IMR-90 (cell line): ENCODE data around the gene ZDHHC24. TPM values are rescaled to one million over a fixed set of nuclear protein-coding genes. Genes with fewer than 3 reads are reported as not detected.

Experiments
- ATAC-seq: fragments of 200-7000 bp; cut with Tn5 transposase; 2 replicates; pipeline ENCODE4 v1.9.1; 2020; ENCODE audit warnings: low read depth, mild to moderate bottlenecking, moderate library complexity
- BruUV-seq: library from RNA; stranded (reverse); fragments of 400-500 nt; replicated peaks from 2 replicates; lab custom pipeline; 2021; lab: Mats Ljungman, UMichigan
- CTCF ChIA-PET: fragments of 300-600 bp; formaldehyde crosslinking; extraction: SDS; loops from one replicate; lab custom pipeline; 2021; ENCODE audit warnings: antibody characterized with exemption; lab: Yijun Ruan, JAX
- POLR2A ChIA-PET: fragments of 300-600 bp; sonication (Branson Sonifier 250); formaldehyde crosslinking; loops from one replicate; lab custom pipeline; 2022; ENCODE audit warnings: antibody characterized with exemption; ENCODE audit not compliant: unreplicated experiment; lab: Charles Lee
- DNase-seq: peaks from one replicate; pipeline ENCODE4 v3.0.0; 2013
- H2AFZ ChIP-seq: replicated peaks from 2 replicates; pipeline ENCODE3; 2013; ENCODE audit warnings: low read length, mild to moderate bottlenecking; ENCODE audit not compliant: poor library complexity
- H2AK5ac ChIP-seq: 2 replicates; pipeline ENCODE4 v1.6.1; 2013; ENCODE audit warnings: low read depth, low read length, inconsistent platforms
- H2AK9ac ChIP-seq: replicated peaks from 2 replicates; pipeline ENCODE3; 2013; ENCODE audit warnings: mild to moderate bottlenecking, low read depth, low read length, moderate library complexity; ENCODE audit not compliant: poor library complexity
- H2BK120ac ChIP-seq: 2 replicates; pipeline ENCODE4 v1.6.1; 2013; ENCODE audit warnings: low read depth, low read length, inconsistent platforms
- H2BK15ac ChIP-seq: 3 replicates; pipeline ENCODE4 v1.6.1; 2013; ENCODE audit warnings: low read depth, low read length, inconsistent platforms
- H2BK20ac ChIP-seq: 2 replicates; pipeline ENCODE4 v1.6.1; 2013; ENCODE audit warnings: low read depth, mild to moderate bottlenecking, inconsistent platforms, low read length, moderate library complexity
- H2BK5ac ChIP-seq: 2 replicates; pipeline ENCODE4 v1.6.1; 2013; ENCODE audit warnings: mild to moderate bottlenecking, low read depth, low read length, inconsistent platforms; ENCODE audit not compliant: poor library complexity, severe bottlenecking
- H3K14ac ChIP-seq: replicated peaks from 2 replicates; pipeline ENCODE4 v1.6.1; 2013; ENCODE audit warnings: low read depth, low read length, inconsistent platforms
- H3K18ac ChIP-seq: 2 replicates; pipeline ENCODE4 v1.6.1; 2013; ENCODE audit warnings: low read depth, low read length, control low read depth
- H3K23ac ChIP-seq: 2 replicates; pipeline ENCODE4 v1.6.1; 2013; ENCODE audit warnings: low read depth, low read length, inconsistent platforms
- H3K27ac ChIP-seq: 2 replicates; pipeline ENCODE4 v1.5.1; 2013; ENCODE audit warnings: mild to moderate bottlenecking, control low read depth, low read length; ENCODE audit not compliant: insufficient read depth
- H3K27me3 ChIP-seq: 2 replicates; pipeline ENCODE4 v1.6.1; 2013; ENCODE audit warnings: low read length; ENCODE audit not compliant: control insufficient read depth, insufficient read depth
- H3K36me3 ChIP-seq: 2 replicates; pipeline ENCODE4 v1.6.1; 2013; ENCODE audit warnings: low read length, mixed read lengths; ENCODE audit not compliant: control insufficient read depth, insufficient read depth
- H3K4ac ChIP-seq: 2 replicates; pipeline ENCODE4 v1.6.1; 2013; ENCODE audit warnings: low read depth, low read length, inconsistent platforms
- H3K4me1 ChIP-seq: 2 replicates; pipeline ENCODE4 v1.6.1; 2013; ENCODE audit warnings: low read length, mixed read lengths; ENCODE audit not compliant: control insufficient read depth, insufficient read depth
- H3K4me2 ChIP-seq: 2 replicates; pipeline ENCODE4 v1.6.1; 2013; ENCODE audit warnings: low read depth, mild to moderate bottlenecking, control low read depth, low read length, moderate library complexity
- H3K4me3 ChIP-seq: 2 replicates; pipeline ENCODE4 v1.5.1; 2013; ENCODE audit warnings: low read depth, mild to moderate bottlenecking, control low read depth, low read length, moderate library complexity; ENCODE audit not compliant: insufficient read depth
- H3K56ac ChIP-seq: 2 replicates; pipeline ENCODE4 v1.6.1; 2013; ENCODE audit warnings: low read length, inconsistent platforms; ENCODE audit not compliant: insufficient read depth; ENCODE audit errors: extremely low read depth
- H3K79me1 ChIP-seq, 2 experiments: 2 replicates each; pipeline ENCODE4 v1.6.1; 2013; ENCODE audit warnings: low read length in 2 of 2, inconsistent platforms in 1 of 2, low read depth in 1 of 2
- H3K9ac ChIP-seq: 2 replicates; pipeline ENCODE4 v1.6.1; 2013; ENCODE audit warnings: low read depth, low read length, control low read depth
- H3K9me1 ChIP-seq: 2 replicates; pipeline ENCODE4 v1.6.1; 2013; ENCODE audit warnings: low read length, inconsistent platforms; ENCODE audit not compliant: insufficient read depth
- H3K9me3 ChIP-seq: 2 replicates; pipeline ENCODE4 v1.6.1; 2013; ENCODE audit warnings: low read length; ENCODE audit not compliant: control insufficient read depth, insufficient read depth
- H4K20me1 ChIP-seq: 2 replicates; pipeline ENCODE4 v1.6.1; 2013; ENCODE audit warnings: low read length, inconsistent platforms; ENCODE audit not compliant: insufficient read depth
- H4K5ac ChIP-seq: 2 replicates; pipeline ENCODE4 v1.6.1; 2013; ENCODE audit warnings: mild to moderate bottlenecking, low read depth, low read length, control low read depth
- H4K8ac ChIP-seq, 2 experiments: 2 replicates each; pipeline ENCODE4 v1.6.1; 2013; ENCODE audit warnings: low read depth in 2 of 2, low read length in 2 of 2, control low read depth in 1 of 2, inconsistent platforms in 1 of 2
- H4K91ac ChIP-seq: 2 replicates; pipeline ENCODE4 v1.6.1; 2013; ENCODE audit warnings: low read depth, low read length, inconsistent platforms; ENCODE audit not compliant: insufficient read depth
- CHD1 ChIP-seq: IDR thresholded peaks from 2 replicates; pipeline ENCODE4 v1.6.1; 2012; ENCODE audit warnings: low read depth, low read length, improper control_type of control experiment
- POLR2A ChIP-seq: IDR thresholded peaks from 2 replicates; pipeline ENCODE4 v1.6.1; 2012; ENCODE audit warnings: mild to moderate bottlenecking, low read depth, low read length
- RAD21 ChIP-seq: IDR thresholded peaks from 2 replicates; pipeline ENCODE4 v1.6.1; 2012; ENCODE audit warnings: low read length, improper control_type of control experiment
- SMC3 ChIP-seq: fragments of 150-350 bp; IDR thresholded peaks from 2 replicates; pipeline ENCODE4 v1.6.1; 2016; ENCODE audit warnings: low read depth, mild to moderate bottlenecking, antibody characterized with exemption, low read length, moderate library complexity
- WGBS, 2 experiments: methylation state at CpG; one replicate each; pipeline versions ENCODE4 v1.1.5 to v1.1.7; 2013; ENCODE audit warnings: missing lambda C conversion rate in 2 of 2; ENCODE audit not compliant: insufficient read length in 1 of 2; ENCODE audit errors: extremely low coverage in 2 of 2; 5-methylcytosine and 5-hydroxymethylcytosine counted together
- dilution Hi-C: fragments of 300-500 bp; cut with HindIII; formaldehyde crosslinking; loops from one replicate; pipeline ENCODE4 v1.14.3; 2018; ENCODE audit warnings: low sequenced_read_pairs; ENCODE audit not compliant: unreplicated experiment
- in situ Hi-C: fragments of 300-500 bp; cut with MboI; formaldehyde crosslinking; loops from 3 replicates; pipeline ENCODE4 v1.14.3; 2019; ENCODE audit warnings: low sequenced_read_pairs, inconsistent platforms, mixed read lengths
- intact Hi-C: fragments of 100-400 bp; cut with micrococcal nuclease; formaldehyde crosslinking; loops from 2 replicates; pipeline ENCODE4 v1.10.0; 2022
- polyA plus RNA-seq, 3 experiments: library from polyadenylated mRNA; depleted of rRNA; stranded (reverse); fragments of >200 nt; gene quantifications; 2 replicates each; pipeline ENCODE4 v1.2.3, GENCODE V29; 2012; ENCODE audit warnings: low replicate concordance in 1 of 3
- total RNA-seq: library from RNA; depleted of rRNA; stranded (reverse); fragments of >200 nt; gene quantifications from 2 replicates; pipeline ENCODE4 v1.2.3, GENCODE V29; 2012

Gene ZDHHC24
- total and polyA plus RNA-seq, 2 of the 4 experiments (the other 2 are of a cell fraction): 3.2 to 10.9 TPM

DNA sequence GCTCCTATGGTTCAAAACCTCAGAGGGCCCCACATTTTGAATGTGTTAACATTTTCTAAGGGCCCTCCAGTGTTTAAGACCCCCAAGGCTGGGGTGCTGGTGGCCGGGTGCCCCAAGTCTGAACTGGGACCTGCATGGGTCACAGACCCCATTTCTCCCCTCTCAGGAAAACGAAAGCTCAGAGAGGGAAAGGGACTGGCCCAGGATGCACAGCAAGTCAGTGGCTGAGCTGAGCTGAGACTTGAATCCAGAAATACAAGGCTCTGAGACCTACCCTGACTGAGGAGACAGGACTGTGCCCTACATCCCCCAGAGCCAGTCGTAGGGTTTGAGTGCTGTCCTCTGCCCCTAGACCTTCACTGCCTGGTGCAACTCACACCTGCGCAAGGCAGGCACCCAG lies 5.0 kb upstream of the ZDHHC24 start:
- H3K56ac ChIP-seq: no peak overlapping the region
- no peak overlapping the region for H4K8ac ChIP-seq
- no peak overlapping the region for H2BK15ac ChIP-seq
- no peaks in the 10 kb centered on the region; the same call in 1 of the 2 replicates for H3K4me1 ChIP-seq
- no TSS peak for BruUV-seq
- TF ChIP-seq SMC3: no peak
- TF ChIP-seq RAD21: no peak
- TF ChIP-seq CHD1: no peak
- TF ChIP-seq POLR2A: no peak
- DNase-seq (no peak), ATAC-seq (no peak)
- H3K9me3 ChIP-seq: no peaks in the 10 kb centered on the region
- dilution Hi-C loops: no loop called here
- no peaks in the 10 kb centered on the region for H3K36me3 ChIP-seq
- no peak overlapping the region for H4K5ac ChIP-seq
- H3K4ac ChIP-seq: no peak overlapping the region
- no peaks in the 10 kb centered on the region for H3K79me1 ChIP-seq
- ChIA-PET POLR2A (no interaction called here), CTCF (no interaction called here)
- peaks cover 34% of the 10 kb centered on the region for H3K27me3 ChIP-seq
- H3K23ac ChIP-seq: no peak overlapping the region
- no CpG with 5 or more reads among the region's 4 CpGs for WGBS, 2 experiments
- H4K91ac ChIP-seq: no peak overlapping the region
- intact Hi-C loops: no loop called here
- no peak overlapping the region for H3K14ac ChIP-seq
- no peak overlapping the region for H3K4me2 ChIP-seq
- H2BK5ac ChIP-seq: no peak overlapping the region
- no peak overlapping the region for H2AK9ac ChIP-seq
- H2AK5ac ChIP-seq: no peak overlapping the region
- H3K18ac ChIP-seq: no peak overlapping the region
- no peak overlapping the region for H2BK120ac ChIP-seq
- no peak overlapping the region for H3K4me3 ChIP-seq
- no peak overlapping the region for H3K9ac ChIP-seq
- H2AFZ ChIP-seq: no peak overlapping the region
- no peaks in the 10 kb centered on the region for H4K20me1 ChIP-seq
- H3K9me1 ChIP-seq: no peaks in the 10 kb centered on the region
- no peak overlapping the region for H2BK20ac ChIP-seq
- in situ Hi-C loops: no loop called here
- H3K27ac ChIP-seq: no peak overlapping the region
